Transverse colon (tissue), 3 donors: ENCODE measurements around the gene RIC1.

Experiments used
- CTCF ChIP-seq, 5 experiments: fragments of 200-600 bp in 3 of 5; fragments of 450-650 bp in 2 of 5; sonication (generic) in 3 of 5; IDR thresholded peaks; 1 replicate in 2 of 5; 2 replicates in 3 of 5; pipeline ENCODE4 v1.5.1; 2016 to 2017; ENCODE audit warnings: antibody characterized with exemption in 5 of 5, inconsistent platforms in 3 of 5, mild to moderate bottlenecking in 2 of 5, moderate library complexity in 1 of 5
- EP300 ChIP-seq: sonication (generic); formaldehyde crosslinking; IDR thresholded peaks from one replicate; pipeline ENCODE4 v1.6.1; 2017; ENCODE audit warnings: antibody characterized with exemption, low read depth

GRCh38 chr9:5762421-5762820 is 133.5 kb downstream of the RIC1 start:
- TF ChIP-seq CTCF (IDR thresholded peaks at IDR 0.05) = no peak
- no peak for TF ChIP-seq EP300
